IMR-90 (cell line): ENCODE data around the gene HMCN1. TPM values are rescaled to one million over a fixed set of nuclear protein-coding genes. Genes with fewer than 3 reads are reported as not detected.

Source experiments
- ATAC-seq: fragments of 200-7000 bp; cut with Tn5 transposase; 2 replicates; pipeline ENCODE4 v1.9.1; 2020; ENCODE audit warnings: low read depth, mild to moderate bottlenecking, moderate library complexity
- BruUV-seq: library from RNA; stranded (reverse); fragments of 400-500 nt; replicated peaks from 2 replicates; lab custom pipeline; 2021; lab: Mats Ljungman, UMichigan
- CTCF ChIA-PET: fragments of 300-600 bp; formaldehyde crosslinking; extraction: SDS; loops from one replicate; lab custom pipeline; 2021; ENCODE audit warnings: antibody characterized with exemption; lab: Yijun Ruan, JAX
- POLR2A ChIA-PET: fragments of 300-600 bp; sonication (Branson Sonifier 250); formaldehyde crosslinking; loops from one replicate; lab custom pipeline; 2022; ENCODE audit warnings: antibody characterized with exemption; ENCODE audit not compliant: unreplicated experiment; lab: Charles Lee
- DNase-seq: peaks from one replicate; pipeline ENCODE4 v3.0.0; 2013
- H2AFZ ChIP-seq: replicated peaks from 2 replicates; pipeline ENCODE3; 2013; ENCODE audit warnings: low read length, mild to moderate bottlenecking; ENCODE audit not compliant: poor library complexity
- H2AK5ac ChIP-seq: 2 replicates; pipeline ENCODE4 v1.6.1; 2013; ENCODE audit warnings: low read depth, low read length, inconsistent platforms
- H2AK9ac ChIP-seq: replicated peaks from 2 replicates; pipeline ENCODE3; 2013; ENCODE audit warnings: mild to moderate bottlenecking, low read depth, low read length, moderate library complexity; ENCODE audit not compliant: poor library complexity
- H2BK120ac ChIP-seq: 2 replicates; pipeline ENCODE4 v1.6.1; 2013; ENCODE audit warnings: low read depth, low read length, inconsistent platforms
- H2BK15ac ChIP-seq: 3 replicates; pipeline ENCODE4 v1.6.1; 2013; ENCODE audit warnings: low read depth, low read length, inconsistent platforms
- H2BK20ac ChIP-seq: 2 replicates; pipeline ENCODE4 v1.6.1; 2013; ENCODE audit warnings: low read depth, mild to moderate bottlenecking, inconsistent platforms, low read length, moderate library complexity
- H2BK5ac ChIP-seq: 2 replicates; pipeline ENCODE4 v1.6.1; 2013; ENCODE audit warnings: mild to moderate bottlenecking, low read depth, low read length, inconsistent platforms; ENCODE audit not compliant: poor library complexity, severe bottlenecking
- H3K14ac ChIP-seq: replicated peaks from 2 replicates; pipeline ENCODE4 v1.6.1; 2013; ENCODE audit warnings: low read depth, low read length, inconsistent platforms
- H3K18ac ChIP-seq: 2 replicates; pipeline ENCODE4 v1.6.1; 2013; ENCODE audit warnings: low read depth, low read length, control low read depth
- H3K23ac ChIP-seq: 2 replicates; pipeline ENCODE4 v1.6.1; 2013; ENCODE audit warnings: low read depth, low read length, inconsistent platforms
- H3K27ac ChIP-seq: 2 replicates; pipeline ENCODE4 v1.5.1; 2013; ENCODE audit warnings: mild to moderate bottlenecking, control low read depth, low read length; ENCODE audit not compliant: insufficient read depth
- H3K27me3 ChIP-seq: 2 replicates; pipeline ENCODE4 v1.6.1; 2013; ENCODE audit warnings: low read length; ENCODE audit not compliant: control insufficient read depth, insufficient read depth
- H3K36me3 ChIP-seq: 2 replicates; pipeline ENCODE4 v1.6.1; 2013; ENCODE audit warnings: low read length, mixed read lengths; ENCODE audit not compliant: control insufficient read depth, insufficient read depth
- H3K4ac ChIP-seq: 2 replicates; pipeline ENCODE4 v1.6.1; 2013; ENCODE audit warnings: low read depth, low read length, inconsistent platforms
- H3K4me1 ChIP-seq: 2 replicates; pipeline ENCODE4 v1.6.1; 2013; ENCODE audit warnings: low read length, mixed read lengths; ENCODE audit not compliant: control insufficient read depth, insufficient read depth
- H3K4me2 ChIP-seq: 2 replicates; pipeline ENCODE4 v1.6.1; 2013; ENCODE audit warnings: low read depth, mild to moderate bottlenecking, control low read depth, low read length, moderate library complexity
- H3K4me3 ChIP-seq: 2 replicates; pipeline ENCODE4 v1.5.1; 2013; ENCODE audit warnings: low read depth, mild to moderate bottlenecking, control low read depth, low read length, moderate library complexity; ENCODE audit not compliant: insufficient read depth
- H3K56ac ChIP-seq: 2 replicates; pipeline ENCODE4 v1.6.1; 2013; ENCODE audit warnings: low read length, inconsistent platforms; ENCODE audit not compliant: insufficient read depth; ENCODE audit errors: extremely low read depth
- H3K79me1 ChIP-seq, 2 experiments: 2 replicates each; pipeline ENCODE4 v1.6.1; 2013; ENCODE audit warnings: low read length in 2 of 2, inconsistent platforms in 1 of 2, low read depth in 1 of 2
- H3K9ac ChIP-seq: 2 replicates; pipeline ENCODE4 v1.6.1; 2013; ENCODE audit warnings: low read depth, low read length, control low read depth
- H3K9me1 ChIP-seq: 2 replicates; pipeline ENCODE4 v1.6.1; 2013; ENCODE audit warnings: low read length, inconsistent platforms; ENCODE audit not compliant: insufficient read depth
- H3K9me3 ChIP-seq: 2 replicates; pipeline ENCODE4 v1.6.1; 2013; ENCODE audit warnings: low read length; ENCODE audit not compliant: control insufficient read depth, insufficient read depth
- H4K20me1 ChIP-seq: 2 replicates; pipeline ENCODE4 v1.6.1; 2013; ENCODE audit warnings: low read length, inconsistent platforms; ENCODE audit not compliant: insufficient read depth
- H4K5ac ChIP-seq: 2 replicates; pipeline ENCODE4 v1.6.1; 2013; ENCODE audit warnings: mild to moderate bottlenecking, low read depth, low read length, control low read depth
- H4K8ac ChIP-seq, 2 experiments: 2 replicates each; pipeline ENCODE4 v1.6.1; 2013; ENCODE audit warnings: low read depth in 2 of 2, low read length in 2 of 2, control low read depth in 1 of 2, inconsistent platforms in 1 of 2
- H4K91ac ChIP-seq: 2 replicates; pipeline ENCODE4 v1.6.1; 2013; ENCODE audit warnings: low read depth, low read length, inconsistent platforms; ENCODE audit not compliant: insufficient read depth
- CEBPB ChIP-seq: IDR thresholded peaks from 2 replicates; pipeline ENCODE4 v1.6.1; 2012; ENCODE audit warnings: low read depth, low read length, improper control_type of control experiment
- FOS ChIP-seq: fragments of 150-350 bp; IDR thresholded peaks from 2 replicates; pipeline ENCODE4 v1.6.1; 2016; ENCODE audit warnings: low read depth, low read length
- MAFK ChIP-seq: IDR thresholded peaks from 2 replicates; pipeline ENCODE4 v1.6.1; 2012; ENCODE audit warnings: low read depth, low read length, improper control_type of control experiment
- MXI1 ChIP-seq: IDR thresholded peaks from 2 replicates; pipeline ENCODE4 v1.6.1; 2012; ENCODE audit warnings: low read depth, mild to moderate bottlenecking, low read length, moderate library complexity, borderline replicate concordance
- WGBS, 2 experiments: methylation state at CpG; one replicate each; pipeline versions ENCODE4 v1.1.5 to v1.1.7; 2013; ENCODE audit warnings: missing lambda C conversion rate in 2 of 2; ENCODE audit not compliant: insufficient read length in 1 of 2; ENCODE audit errors: extremely low coverage in 2 of 2; 5-methylcytosine and 5-hydroxymethylcytosine counted together
- dilution Hi-C: fragments of 300-500 bp; cut with HindIII; formaldehyde crosslinking; loops from one replicate; pipeline ENCODE4 v1.14.3; 2018; ENCODE audit warnings: low sequenced_read_pairs; ENCODE audit not compliant: unreplicated experiment
- in situ Hi-C: fragments of 300-500 bp; cut with MboI; formaldehyde crosslinking; loops from 3 replicates; pipeline ENCODE4 v1.14.3; 2019; ENCODE audit warnings: low sequenced_read_pairs, inconsistent platforms, mixed read lengths
- intact Hi-C: fragments of 100-400 bp; cut with micrococcal nuclease; formaldehyde crosslinking; loops from 2 replicates; pipeline ENCODE4 v1.10.0; 2022
- polyA plus RNA-seq, 3 experiments: library from polyadenylated mRNA; depleted of rRNA; stranded (reverse); fragments of >200 nt; gene quantifications; 2 replicates each; pipeline ENCODE4 v1.2.3, GENCODE V29; 2012; ENCODE audit warnings: low replicate concordance in 1 of 3
- total RNA-seq: library from RNA; depleted of rRNA; stranded (reverse); fragments of >200 nt; gene quantifications from 2 replicates; pipeline ENCODE4 v1.2.3, GENCODE V29; 2012
- TF ChIP-seq, protein P1 (sequence below): fragments of 150-350 bp; IDR thresholded peaks from 2 replicates; pipeline ENCODE4 v1.6.1; 2017; ENCODE audit warnings: mild to moderate bottlenecking, antibody characterized with exemption, low read length, low read depth

The HMCN1 gene
- total and polyA plus RNA-seq, 2 of the 4 experiments (the other 2 are of a cell fraction): 6.1 to 11.7 TPM

DNA sequence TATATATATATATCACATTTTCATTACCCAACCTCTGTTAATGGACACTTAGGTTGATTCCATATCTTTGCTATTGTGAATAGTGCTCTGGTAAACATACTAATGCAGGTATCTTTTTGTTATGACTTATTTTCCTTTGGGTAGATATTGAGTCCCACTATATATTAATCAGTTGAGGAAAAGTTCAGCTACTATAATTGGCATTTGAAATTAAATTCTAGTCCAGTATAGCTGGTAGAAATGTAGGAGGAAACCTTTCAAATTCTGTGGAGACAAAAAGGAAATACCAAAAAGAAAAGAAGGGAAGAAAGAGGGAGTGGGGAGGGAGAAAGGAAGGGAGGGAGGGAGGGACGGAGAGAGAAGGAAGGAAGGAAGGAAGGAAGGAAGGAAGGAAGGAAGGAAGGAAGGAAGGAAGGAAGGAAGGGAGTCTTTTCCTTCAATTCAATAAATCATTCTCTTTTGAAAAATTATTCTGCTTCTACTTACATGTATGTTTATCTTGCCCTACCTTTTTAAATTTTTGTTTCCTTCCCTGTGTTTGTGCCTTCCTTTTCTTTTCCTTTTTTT lies 329.0 kb downstream of the HMCN1 start:
- intact Hi-C loops: no loop called here

More for the DNA sequence above, 329.0 kb downstream of the HMCN1 start:
- Histone ChIP-seq H2BK15ac (no peak overlapping the region), H4K5ac (no peak overlapping the region), H4K20me1 (no peaks in the 10 kb centered on the region), H3K27ac (no peak overlapping the region), H3K27me3 (no peaks in the 10 kb centered on the region), H3K56ac (no peak overlapping the region), H3K36me3 (no peaks in the 10 kb centered on the region), H2BK5ac (no peak overlapping the region), H4K8ac (no peak overlapping the region), H4K91ac (no peak overlapping the region), H3K14ac (no peak overlapping the region), H3K9me3 (no peaks in the 10 kb centered on the region), H2AFZ (no peak overlapping the region), H3K23ac (no peak overlapping the region), H3K79me1 (no peaks in the 10 kb centered on the region), H3K4me3 (no peak overlapping the region), H2AK5ac (no peak overlapping the region), H2BK120ac (no peak overlapping the region), H3K4me1 (no peaks in the 10 kb centered on the region), H2BK20ac (no peak overlapping the region), H2AK9ac (no peak overlapping the region), H3K9ac (no peak overlapping the region), H3K9me1 (no peaks in the 10 kb centered on the region), H3K18ac (no peak overlapping the region), H3K4me2 (no peak overlapping the region), H3K4ac (no peak overlapping the region)
- in situ Hi-C loops (loop anchor here (10.0 kb wide), 1 partner anchor 58 kb away; no protein-coding TSS in a partner anchor), dilution Hi-C loops (no loop called here)
- no peak for DNase-seq
- TF ChIP-seq, protein P1, sequence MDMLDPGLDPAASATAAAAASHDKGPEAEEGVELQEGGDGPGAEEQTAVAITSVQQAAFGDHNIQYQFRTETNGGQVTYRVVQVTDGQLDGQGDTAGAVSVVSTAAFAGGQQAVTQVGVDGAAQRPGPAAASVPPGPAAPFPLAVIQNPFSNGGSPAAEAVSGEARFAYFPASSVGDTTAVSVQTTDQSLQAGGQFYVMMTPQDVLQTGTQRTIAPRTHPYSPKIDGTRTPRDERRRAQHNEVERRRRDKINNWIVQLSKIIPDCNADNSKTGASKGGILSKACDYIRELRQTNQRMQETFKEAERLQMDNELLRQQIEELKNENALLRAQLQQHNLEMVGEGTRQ: no peak
- TF ChIP-seq FOS (no peak), CEBPB (no peak), MXI1 (no peak), MAFK (no peak)
- POLR2A ChIA-PET: no interaction called here
- CTCF ChIA-PET: interaction anchor here (1.0 kb wide), 1 partner anchor 93 kb away, joined by 3 read pairs; no protein-coding TSS in a partner anchor
- no peak for ATAC-seq
- no TSS peak for BruUV-seq
- no CpG with 5 or more reads among the region's 1 CpG for whole genome bisulfite sequencing, 2 experiments
